GM21825 (cell line): ENCODE results near the gene SLC20A1.
"Not testable (repeated sequence)": the region's sequence is repeated elsewhere in the genome, so short reads cannot be mapped to it uniquely, and the experiment has no call there.

Source experiments
- ATAC-seq: cut with Tn5 transposase; IDR thresholded peaks from one replicate; pipeline ENCODE4 v1.9.1; 2021; ENCODE audit warnings: mild to moderate bottlenecking, moderate library complexity; ENCODE audit not compliant: unreplicated experiment

SLC20A1 gene

DNA sequence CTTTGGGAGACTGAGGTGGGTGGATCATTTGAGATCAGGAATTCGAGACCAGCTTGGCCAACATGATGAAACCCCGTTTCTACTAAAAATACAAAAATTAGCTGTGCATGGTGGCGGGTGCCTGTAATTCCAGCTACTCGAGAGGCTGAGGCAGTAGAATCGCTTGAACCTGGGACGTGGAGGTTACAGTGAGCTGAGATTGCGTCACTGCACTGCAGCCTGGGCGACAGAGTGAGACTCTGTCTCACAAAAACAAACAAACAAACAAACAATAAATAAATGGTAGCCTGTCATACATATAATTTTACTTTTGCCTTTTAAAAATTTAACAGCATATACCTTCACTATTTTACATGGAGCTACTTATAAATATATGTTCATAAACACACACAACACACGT, 61.2 kb downstream of the SLC20A1 start:
- ATAC-seq: not testable (repeated sequence)

DNA sequence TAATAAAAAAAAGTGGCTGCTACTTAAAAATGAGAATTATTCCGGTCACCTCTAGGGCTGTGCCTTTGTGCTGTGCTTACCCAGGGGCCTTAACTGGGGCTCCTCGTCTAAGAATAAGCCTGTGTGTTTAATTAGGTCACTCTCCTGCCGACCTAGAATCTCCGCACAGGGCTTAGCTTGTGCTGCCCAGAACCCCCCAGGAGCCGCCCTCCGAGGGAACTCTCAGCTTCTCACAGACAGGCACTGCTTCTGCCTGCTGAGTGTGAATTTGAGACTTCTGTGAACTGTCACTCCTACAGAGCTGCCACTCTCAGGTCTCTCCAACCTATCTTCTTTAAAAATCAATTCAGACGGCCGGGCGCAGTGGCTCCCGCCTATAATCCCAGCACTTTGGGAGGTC, 63.2 kb downstream of the SLC20A1 start:
- no peak for ATAC-seq

DNA sequence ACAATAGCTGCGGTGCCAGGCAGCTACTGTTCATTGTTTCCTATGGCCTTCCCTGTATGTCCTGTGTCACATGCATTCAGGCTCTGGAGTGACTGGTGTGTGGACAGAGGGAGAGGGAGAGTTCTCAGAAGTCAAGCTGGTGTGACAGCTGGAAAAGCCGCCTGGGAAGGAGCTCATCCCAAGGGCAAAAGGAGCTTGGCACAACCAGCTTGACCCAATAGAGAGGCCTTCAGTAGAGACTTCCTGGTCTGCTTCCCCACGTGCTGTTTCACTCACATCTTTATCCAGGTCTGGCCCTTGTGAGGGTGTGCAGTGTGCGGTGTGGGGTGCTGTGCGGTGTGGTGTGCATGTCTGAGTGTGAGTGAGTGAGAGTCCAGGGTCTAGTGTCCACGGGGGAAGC, 64.0 kb downstream of the SLC20A1 start:
- no peak for ATAC-seq

DNA sequence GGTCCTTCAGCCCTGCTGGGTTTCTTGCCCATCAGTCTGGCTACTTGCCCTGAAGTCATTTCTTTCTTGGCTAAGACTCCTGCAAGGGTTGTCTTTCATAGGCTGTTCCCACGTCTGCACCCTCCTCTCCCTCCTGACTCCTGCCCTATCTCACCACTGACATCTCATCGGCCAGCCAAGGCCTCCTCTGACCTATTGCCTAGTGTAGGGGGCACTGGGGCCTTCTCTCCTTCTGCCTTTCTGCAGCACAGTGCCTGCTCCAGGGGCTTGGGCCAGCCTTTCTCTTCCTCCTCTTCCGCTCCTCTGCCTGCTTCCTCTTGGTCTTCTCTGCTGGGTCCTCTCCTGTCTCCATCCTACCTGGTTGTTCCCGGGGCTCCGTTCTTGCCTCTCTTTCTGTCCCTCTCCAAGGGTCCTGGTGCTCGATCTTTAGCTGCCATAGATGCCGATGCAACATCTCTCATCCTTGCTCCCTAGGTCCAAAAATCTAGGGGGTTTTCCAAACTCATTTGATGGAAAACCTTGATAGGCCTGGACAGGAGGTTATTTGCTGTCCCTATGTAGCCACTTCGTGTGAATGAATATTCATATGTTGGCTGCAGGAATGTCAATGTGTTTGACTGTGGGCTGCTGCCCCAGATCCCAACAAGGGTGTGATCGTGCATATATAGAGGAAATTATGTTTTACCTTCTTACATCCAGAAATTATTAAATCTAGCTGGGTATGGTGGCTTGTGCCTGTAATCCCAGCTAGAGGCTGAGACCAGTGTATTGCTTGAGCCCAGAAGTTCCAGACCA, 65.4 kb downstream of the SLC20A1 start:
- ATAC-seq: no peak

GRCh38 chr2:112712465-112712864, 66.7 kb downstream of the SLC20A1 start:
- ATAC-seq: no peak

- no peak for ATAC-seq
Observed at GRCh38 chr2:112712903-112713584, 67.3 kb downstream of the SLC20A1 start.
